ENCODE data around the gene COX8C. TPM values are rescaled to one million over a fixed set of nuclear protein-coding genes. Genes with fewer than 3 reads are reported as not detected.

Gene COX8C
- total RNA-seq, 4 donors from 2014 or later: not detected

DNA sequence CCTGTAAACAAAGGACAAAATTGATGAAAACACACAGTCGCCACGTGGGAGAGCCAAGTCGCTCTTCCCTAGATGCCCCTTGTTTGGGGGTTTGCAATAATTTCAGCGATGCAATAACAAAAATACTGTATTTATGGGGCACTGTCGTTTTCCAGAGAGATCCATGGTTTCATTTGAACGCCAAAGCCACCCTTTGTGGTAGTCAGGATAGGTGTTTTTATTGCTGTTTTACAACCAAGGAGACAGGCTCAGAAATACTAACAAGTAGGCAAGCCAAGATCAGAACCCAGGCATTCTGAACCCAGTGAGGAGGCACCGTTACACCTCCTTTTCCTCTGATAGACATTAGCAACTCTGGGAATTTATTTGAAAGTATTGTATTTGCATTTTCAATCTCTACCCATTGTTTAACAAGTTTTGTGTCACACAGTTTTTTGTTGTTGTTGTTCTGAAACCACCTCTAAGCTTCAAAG is 13.3 kb upstream of the COX8C start:
- DNase-seq (ENCODE audit: low spot score in 2 of 2): no peak
- 5 to 6% methylated on average over 7 of the region's 7 CpGs for WGBS, 2 donors
- peak overlapping the region in 3 of 4 donors; percentile 86 to 97 (median 94) for H3K27ac ChIP-seq

DNA sequence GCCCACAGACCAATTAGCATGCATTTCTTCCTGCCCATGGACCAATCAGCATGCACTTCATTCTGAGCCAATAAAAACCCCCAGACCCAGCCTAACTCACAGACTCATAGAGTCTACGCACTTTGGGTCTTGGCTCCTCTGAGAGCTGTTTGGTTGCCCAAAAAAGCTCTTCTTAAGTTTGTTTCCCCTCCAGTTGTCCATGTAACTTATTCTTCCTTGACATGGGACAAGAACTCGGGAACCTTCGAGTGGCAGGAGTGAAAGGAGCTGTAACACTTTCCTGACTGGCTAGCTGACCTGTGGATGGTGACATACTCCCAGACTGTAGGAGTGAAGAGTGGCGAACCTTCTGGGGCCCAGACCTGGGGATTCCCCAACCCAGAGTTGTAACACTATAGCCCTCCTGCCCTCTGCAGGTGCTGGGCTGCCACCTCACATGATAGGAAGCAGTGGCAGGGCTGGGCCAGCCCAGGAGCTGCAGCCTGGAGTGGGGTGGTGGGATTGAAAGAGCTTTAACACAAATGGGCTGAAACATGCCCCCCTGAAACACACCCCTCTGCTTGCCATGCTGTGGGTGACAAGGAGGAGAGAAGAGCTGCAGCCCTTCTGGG is 9.7 kb upstream of the COX8C start:
- no peak for DNase-seq (ENCODE audit: low spot score in 2 of 2)
- 88 to 100% methylated on average over 4 of the region's 4 CpGs for WGBS, 2 donors
- Histone ChIP-seq H3K27me3 (no peaks in the 10 kb centered on the region), H3K9me3 (peaks cover 0 to 5% (median 0%) of the 10 kb centered on the region in 4 donors), H3K4me1 (peaks cover 0 to 9% (median 3%) of the 10 kb centered on the region in 4 donors), H3K36me3 (peaks cover 0 to 9% (median 0%) of the 10 kb centered on the region in 3 donors), H3K27ac (no peak overlapping the region), H3K4me3 (no peak overlapping the region)
- TF ChIP-seq EP300 (IDR thresholded peaks at IDR 0.05) (no peak), POLR2A (IDR thresholded peaks at IDR 0.05) (no peak)
- TF ChIP-seq, protein P1, sequence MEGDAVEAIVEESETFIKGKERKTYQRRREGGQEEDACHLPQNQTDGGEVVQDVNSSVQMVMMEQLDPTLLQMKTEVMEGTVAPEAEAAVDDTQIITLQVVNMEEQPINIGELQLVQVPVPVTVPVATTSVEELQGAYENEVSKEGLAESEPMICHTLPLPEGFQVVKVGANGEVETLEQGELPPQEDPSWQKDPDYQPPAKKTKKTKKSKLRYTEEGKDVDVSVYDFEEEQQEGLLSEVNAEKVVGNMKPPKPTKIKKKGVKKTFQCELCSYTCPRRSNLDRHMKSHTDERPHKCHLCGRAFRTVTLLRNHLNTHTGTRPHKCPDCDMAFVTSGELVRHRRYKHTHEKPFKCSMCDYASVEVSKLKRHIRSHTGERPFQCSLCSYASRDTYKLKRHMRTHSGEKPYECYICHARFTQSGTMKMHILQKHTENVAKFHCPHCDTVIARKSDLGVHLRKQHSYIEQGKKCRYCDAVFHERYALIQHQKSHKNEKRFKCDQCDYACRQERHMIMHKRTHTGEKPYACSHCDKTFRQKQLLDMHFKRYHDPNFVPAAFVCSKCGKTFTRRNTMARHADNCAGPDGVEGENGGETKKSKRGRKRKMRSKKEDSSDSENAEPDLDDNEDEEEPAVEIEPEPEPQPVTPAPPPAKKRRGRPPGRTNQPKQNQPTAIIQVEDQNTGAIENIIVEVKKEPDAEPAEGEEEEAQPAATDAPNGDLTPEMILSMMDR (IDR thresholded peaks at IDR 0.05): no peak

More for the DNA sequence above, 13.3 kb upstream of the COX8C start:
- no peaks in the 10 kb centered on the region for H3K27me3 ChIP-seq
- H3K36me3 ChIP-seq: peaks cover 0 to 9% (median 0%) of the 10 kb centered on the region in 3 donors
- H3K9me3 ChIP-seq: peaks cover 0 to 5% (median 0%) of the 10 kb centered on the region in 4 donors
- TF ChIP-seq POLR2A (IDR thresholded peaks at IDR 0.05) (no peak), EP300 (IDR thresholded peaks at IDR 0.05) (no peak)
- TF ChIP-seq, protein P1 (IDR thresholded peaks at IDR 0.05): no peak
- peaks cover 0 to 39% (median 24%) of the 10 kb centered on the region in 4 donors for H3K4me1 ChIP-seq
- peak overlapping the region; percentile 41 to 89 (median 78) for H3K4me3 ChIP-seq

DNA sequence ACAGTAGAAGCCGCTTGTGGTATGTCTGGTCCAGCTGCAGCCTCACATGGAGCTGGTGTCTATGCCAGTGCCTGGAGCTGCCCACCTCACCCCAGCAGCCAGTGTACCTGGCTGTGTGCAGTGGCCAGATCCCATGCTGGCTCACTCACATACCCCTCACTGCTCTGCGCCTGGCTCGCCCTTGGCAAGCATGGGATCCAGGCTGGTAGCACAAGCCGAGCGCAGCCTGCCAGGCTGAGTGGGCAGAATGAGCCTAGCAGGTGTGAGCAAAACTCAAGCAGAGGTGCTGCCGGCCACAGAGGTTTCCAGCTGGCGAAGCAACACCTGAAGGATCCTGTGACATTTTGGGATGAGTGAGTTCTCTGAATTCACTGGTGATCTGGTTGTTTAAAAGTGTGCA is 9.1 kb upstream of the COX8C start:
- WGBS, 2 donors: 98 to 100% methylated on average over 6 to 7 of the region's 7 CpGs
- TF ChIP-seq EP300 (IDR thresholded peaks at IDR 0.05) (no peak), POLR2A (IDR thresholded peaks at IDR 0.05) (no peak)
- TF ChIP-seq, protein P1 (IDR thresholded peaks at IDR 0.05): no peak

DNA sequence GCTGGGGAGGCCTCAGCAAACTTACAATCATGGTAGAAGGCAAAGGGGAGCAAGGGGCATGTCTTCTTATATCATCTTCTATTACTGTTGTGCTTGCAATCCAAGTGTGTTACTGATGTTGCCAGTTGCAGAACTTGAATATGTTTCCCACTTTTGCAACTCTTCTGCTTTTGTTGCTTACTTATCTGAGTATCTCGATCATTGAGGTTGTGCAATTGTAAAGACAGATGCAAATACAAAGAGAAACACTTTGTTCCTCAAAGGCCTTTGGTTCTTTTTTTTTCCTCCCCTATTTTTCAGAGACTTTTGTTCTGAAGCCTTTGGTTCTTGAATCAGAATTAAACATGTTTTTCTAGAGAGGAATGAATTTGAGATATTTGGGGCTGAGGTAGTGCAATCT is 3.7 kb upstream of the COX8C start:
- no peak overlapping the region for H3K27ac ChIP-seq
- TF ChIP-seq EP300 (IDR thresholded peaks at IDR 0.05) (peak in 1 of 2 donors; percentile 41), POLR2A (IDR thresholded peaks at IDR 0.05) (no peak)
- H3K27me3 ChIP-seq: no peaks in the 10 kb centered on the region
- H3K9me3 ChIP-seq: peaks cover 0 to 15% (median 0%) of the 10 kb centered on the region in 4 donors
- H3K36me3 ChIP-seq: no peaks in the 10 kb centered on the region
- H3K4me1 ChIP-seq: no peaks in the 10 kb centered on the region
- no peak overlapping the region for H3K4me3 ChIP-seq
- 65 to 70% methylated on average over 1 of the region's 1 CpG for WGBS, 2 donors
- no peak for DNase-seq (ENCODE audit: low spot score in 2 of 2)

More for the DNA sequence above, 9.1 kb upstream of the COX8C start:
- Histone ChIP-seq H3K36me3 (peaks cover 0 to 9% (median 0%) of the 10 kb centered on the region in 3 donors), H3K9me3 (peaks cover 0 to 5% (median 0%) of the 10 kb centered on the region in 4 donors), H3K4me1 (peaks cover 0 to 9% (median 3%) of the 10 kb centered on the region in 4 donors), H3K4me3 (no peak overlapping the region), H3K27me3 (no peaks in the 10 kb centered on the region), H3K27ac (no peak overlapping the region)
- no peak for DNase-seq (ENCODE audit: low spot score in 2 of 2)

DNA sequence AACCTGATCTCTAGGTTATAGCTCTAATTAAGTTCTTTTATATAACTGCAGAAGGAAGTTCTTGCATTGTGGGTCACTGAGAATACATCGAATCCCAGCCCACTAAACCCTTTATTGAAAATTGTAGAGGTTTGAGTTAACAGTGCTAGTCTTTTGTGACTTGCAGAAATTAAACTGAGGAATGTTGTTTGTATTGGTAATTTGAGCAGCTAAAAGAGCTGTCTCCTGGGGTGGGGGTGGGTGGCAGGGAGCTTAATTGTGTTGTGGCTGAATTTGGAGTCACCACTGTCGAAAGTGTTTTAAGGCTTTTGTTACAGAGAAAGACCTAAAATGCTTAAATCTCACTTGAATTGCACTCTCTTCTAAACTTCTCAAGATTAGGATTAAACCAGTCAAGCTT is 3.2 kb upstream of the COX8C start:
- H3K27ac ChIP-seq: no peak overlapping the region
- no peak for TF ChIP-seq EP300 (IDR thresholded peaks at IDR 0.05)
- TF ChIP-seq, protein P1 (IDR thresholded peaks at IDR 0.05): no peak
- no peaks in the 10 kb centered on the region for H3K27me3 ChIP-seq
- peaks cover 0 to 15% (median 0%) of the 10 kb centered on the region in 4 donors for H3K9me3 ChIP-seq
- H3K4me1 ChIP-seq: no peaks in the 10 kb centered on the region
- no peak for DNase-seq (ENCODE audit: low spot score in 2 of 2)
- no peaks in the 10 kb centered on the region for H3K36me3 ChIP-seq
- WGBS, 2 donors: 17 to 35% methylated on average over 2 of the region's 2 CpGs
- H3K4me3 ChIP-seq: no peak overlapping the region
